ENCODE data around the gene RASD2.

DNA sequence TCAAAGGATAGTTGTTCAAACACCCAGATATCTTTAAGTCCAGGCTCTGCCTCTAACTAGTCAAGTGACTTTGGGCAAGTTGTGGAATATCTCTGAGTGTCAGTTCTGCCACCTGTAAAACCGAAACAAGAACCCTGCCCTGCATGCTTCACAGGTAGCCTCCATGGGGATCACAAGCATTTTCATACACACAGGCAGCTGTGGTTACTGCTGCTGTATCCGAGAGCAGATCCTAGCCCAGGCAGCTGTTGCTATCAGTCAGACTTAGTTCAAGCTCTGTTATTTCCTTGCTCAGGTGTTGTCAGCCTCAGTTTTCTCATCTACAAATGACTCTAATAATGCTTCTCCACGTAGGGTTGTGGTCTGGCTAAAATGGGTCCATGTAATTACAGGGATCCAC, 6.5 kb upstream of the RASD2 start:
- no peak for TF ChIP-seq POLR2A (IDR thresholded peaks at IDR 0.05)
- TF ChIP-seq, protein P1, sequence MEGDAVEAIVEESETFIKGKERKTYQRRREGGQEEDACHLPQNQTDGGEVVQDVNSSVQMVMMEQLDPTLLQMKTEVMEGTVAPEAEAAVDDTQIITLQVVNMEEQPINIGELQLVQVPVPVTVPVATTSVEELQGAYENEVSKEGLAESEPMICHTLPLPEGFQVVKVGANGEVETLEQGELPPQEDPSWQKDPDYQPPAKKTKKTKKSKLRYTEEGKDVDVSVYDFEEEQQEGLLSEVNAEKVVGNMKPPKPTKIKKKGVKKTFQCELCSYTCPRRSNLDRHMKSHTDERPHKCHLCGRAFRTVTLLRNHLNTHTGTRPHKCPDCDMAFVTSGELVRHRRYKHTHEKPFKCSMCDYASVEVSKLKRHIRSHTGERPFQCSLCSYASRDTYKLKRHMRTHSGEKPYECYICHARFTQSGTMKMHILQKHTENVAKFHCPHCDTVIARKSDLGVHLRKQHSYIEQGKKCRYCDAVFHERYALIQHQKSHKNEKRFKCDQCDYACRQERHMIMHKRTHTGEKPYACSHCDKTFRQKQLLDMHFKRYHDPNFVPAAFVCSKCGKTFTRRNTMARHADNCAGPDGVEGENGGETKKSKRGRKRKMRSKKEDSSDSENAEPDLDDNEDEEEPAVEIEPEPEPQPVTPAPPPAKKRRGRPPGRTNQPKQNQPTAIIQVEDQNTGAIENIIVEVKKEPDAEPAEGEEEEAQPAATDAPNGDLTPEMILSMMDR (IDR thresholded peaks at IDR 0.05): no peak

Measured in Peyer's patch (tissue), 4 donors.